AG08395 (cell line): ENCODE data around the gene MAPK4.
"Not testable (repeated sequence)": the region's sequence is repeated elsewhere in the genome, so short reads cannot be mapped to it uniquely, and the experiment has no call there.

Experiments
- DNase-seq: peaks from one replicate; pipeline ENCODE4 v3.0.0; 2012; ENCODE audit warnings: mixed read lengths, low spot score

Gene MAPK4

DNA sequence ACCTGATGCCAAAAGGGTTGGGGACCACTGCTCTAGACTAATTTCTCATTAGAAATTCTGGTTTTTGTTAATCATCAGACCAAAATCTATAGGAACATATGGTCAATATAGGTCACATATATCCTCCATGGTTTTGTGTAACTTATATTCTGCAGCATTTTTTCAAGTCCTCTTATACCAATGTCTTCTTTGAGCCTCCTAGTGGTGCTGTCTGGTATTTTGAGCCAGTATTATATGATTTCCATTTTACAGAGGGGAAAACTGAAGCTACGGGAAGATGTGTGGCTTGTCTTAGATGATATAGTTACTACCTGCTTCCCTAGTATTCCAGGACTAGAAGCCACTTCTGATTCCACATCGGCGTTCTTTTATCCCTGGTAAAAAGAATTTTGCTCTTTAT, 13.8 kb downstream of the MAPK4 start:
- no peak for DNase-seq

DNA sequence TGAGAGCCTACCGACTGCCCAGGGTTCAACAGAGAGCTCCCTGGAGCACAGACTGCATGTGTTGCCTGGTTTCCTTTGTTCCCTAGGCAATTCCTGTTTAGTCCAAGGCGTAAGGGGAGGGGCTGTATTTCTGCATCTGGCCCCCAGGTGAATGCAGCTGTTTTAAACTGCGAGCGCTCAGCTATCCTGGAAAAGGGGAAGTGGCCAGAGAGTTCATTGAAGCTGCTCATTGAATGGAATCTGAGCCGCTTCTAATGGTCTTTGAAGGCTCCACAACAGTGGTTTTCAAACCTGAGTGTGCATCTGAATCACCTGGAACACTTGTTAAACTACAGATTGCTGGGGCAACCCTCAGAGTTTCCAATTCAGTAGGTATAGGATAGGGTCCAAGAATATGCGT, 18.1 kb downstream of the MAPK4 start:
- DNase-seq = no peak

DNA sequence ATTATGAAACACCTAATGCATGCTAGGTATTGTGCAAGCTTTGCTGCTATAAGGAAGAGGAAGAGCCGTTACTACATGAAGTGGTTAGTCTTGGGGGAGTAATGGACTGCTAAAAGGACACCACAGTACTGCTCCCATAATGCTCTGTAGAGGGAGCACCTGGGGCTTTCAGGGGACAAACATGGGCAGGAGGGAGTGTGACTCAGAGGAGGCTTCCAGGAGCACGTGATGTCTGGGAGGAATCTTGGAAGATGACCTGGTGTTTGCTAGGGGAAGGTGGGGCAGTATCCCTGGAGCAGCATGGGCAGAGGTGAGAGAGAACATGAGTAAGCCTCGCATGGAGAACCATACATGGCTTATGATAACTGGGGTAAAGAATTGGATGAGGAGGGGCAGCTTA, 18.8 kb downstream of the MAPK4 start:
- DNase-seq = no peak

DNA sequence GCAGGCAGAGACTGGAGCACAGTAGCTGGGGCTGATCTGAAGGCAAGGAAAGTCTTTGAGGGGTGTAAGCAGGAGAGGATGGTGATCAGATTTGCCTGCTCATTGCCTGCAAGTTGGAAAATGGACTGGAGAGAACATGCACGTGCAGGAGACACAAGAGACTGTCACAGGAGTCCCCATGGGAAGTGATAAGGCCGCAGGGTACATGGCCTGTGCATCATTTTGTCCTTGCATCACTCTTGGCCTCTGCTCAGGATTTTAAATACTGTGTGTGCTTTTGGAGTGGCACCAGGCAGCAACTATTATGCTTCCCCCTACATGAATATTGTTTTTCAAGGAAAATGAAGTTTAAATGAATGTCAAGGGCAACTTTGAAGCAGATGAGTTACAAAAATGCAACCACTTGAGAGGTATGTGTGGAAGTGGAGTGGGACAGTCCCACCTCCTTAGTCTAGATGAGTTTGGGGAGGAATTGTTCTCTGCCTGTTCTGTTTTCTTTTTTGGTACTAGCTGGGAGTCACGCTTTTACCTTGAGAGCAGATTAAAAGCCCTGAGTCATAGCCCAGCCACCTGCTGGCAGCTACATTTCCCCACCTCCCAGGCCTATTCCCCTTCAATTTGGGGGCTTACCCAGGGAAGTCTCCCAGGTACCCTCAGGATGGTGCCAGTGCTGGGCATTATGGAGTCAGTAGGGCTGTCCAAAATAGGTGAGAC, 19.3 kb downstream of the MAPK4 start:
- no peak for DNase-seq

DNA sequence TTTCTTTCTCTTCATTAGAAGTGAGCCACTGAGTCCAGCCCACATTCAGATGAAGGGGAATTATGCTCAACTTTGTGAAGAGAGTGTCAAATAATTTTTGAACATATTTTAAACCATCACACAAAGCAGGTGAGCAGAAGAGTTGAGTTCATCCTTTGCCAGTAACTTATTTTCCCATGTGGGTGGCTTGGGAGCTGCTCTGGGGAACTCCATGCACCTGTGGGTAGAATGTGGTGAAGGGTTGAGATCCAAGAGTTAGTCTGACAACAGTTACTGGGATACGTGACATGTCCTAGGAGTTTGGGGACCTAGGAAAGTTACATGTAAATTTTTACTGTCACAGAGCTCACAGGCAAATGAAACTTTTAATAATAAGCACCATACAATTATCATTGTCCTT, 21.6 kb downstream of the MAPK4 start:
- DNase-seq = no peak

DNA sequence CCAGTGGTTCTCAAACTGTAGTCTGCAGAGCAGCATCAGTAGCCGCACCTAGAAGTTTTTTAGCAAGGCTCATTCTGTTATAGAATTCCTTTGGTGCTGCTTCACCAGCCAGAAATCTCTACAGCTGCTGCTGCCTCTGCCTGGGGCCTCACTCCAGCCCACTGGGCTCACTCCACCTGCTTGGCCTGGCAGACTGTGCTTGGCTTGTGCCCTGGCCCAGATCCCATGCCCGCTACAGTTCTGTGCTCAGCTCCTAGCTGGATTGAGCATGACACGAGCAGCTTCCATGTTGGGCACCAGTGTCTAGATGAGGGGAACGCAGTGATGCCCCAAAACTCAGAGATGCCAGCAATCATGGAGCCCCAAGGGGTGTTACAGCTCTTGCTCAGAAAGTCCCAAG, 22.6 kb downstream of the MAPK4 start:
- no peak for DNase-seq

DNA sequence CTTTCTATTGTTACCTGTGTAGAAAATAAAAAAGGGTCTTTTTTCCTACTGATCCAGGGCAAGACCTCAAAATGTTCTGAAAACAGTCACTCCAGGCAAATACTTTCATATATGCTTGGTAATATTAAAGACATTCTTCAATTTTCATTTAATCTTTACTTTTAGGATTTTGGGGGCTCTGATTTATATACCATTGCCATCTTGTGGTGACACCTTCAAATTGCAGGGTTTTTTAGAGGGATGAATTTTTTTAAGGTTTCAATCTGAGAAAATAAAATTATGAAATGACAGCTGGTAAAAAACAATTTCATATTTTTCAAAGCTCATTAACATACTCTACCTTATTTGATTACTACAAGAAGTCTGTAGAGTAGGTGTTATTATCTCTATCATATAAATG, 26.8 kb downstream of the MAPK4 start:
- no peak for DNase-seq

DNA sequence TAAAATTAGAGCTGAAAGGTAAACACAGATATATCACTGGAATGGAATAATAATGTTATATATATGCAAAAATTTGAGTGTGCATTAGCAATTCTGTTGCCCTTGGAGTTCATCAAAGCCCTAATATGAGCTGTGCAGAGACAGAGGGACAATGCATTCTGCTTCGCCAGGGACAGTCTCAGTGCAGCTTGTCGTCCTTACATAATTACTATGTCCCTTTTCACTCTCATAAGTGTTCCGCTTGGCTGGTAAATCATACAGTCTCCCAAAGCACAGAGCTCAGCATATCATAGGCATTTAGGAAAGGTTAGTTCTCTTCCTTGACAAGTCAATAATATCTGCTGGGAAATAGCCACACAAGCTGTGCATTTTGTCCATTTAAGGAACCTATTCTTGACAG, 30.7 kb downstream of the MAPK4 start:
- DNase-seq = no peak

DNA sequence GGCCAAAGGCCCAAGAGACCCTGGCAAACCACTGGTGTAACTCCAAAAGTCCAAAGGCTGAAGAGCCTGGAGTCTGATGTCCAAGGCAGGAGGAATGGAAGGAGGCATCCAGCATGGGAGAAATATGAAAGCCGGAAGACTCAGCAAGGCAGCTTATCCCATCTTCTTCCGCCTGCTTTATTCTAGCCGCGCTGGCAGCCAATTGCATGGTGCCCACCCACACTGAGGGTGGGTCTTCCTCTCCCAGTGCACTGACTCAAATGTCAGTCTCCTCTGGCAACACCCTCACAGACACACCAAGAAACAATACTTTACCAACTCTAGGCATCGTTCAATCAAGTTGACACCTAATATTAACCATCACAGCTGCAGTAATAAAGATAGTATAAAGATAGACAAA, 34.1 kb downstream of the MAPK4 start:
- no peak for DNase-seq

DNA sequence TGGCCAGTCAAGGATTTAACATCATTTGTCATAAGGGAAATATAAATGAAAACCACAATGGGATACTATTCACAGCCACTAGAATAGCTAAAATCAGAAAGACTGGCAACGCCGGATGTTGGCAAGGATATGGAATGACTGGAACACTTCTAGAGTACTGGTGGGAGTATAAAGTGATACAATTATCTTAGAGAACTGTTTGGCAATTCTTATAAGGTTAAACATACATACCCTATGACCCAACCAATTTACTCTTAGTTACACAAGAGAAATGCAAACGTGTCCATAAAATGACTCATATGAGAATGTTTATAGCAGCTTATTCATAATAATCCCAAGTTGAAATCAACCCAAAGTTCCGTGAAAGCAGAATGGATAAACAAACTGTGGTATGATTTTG, 35.1 kb downstream of the MAPK4 start:
- DNase-seq = no peak

DNA sequence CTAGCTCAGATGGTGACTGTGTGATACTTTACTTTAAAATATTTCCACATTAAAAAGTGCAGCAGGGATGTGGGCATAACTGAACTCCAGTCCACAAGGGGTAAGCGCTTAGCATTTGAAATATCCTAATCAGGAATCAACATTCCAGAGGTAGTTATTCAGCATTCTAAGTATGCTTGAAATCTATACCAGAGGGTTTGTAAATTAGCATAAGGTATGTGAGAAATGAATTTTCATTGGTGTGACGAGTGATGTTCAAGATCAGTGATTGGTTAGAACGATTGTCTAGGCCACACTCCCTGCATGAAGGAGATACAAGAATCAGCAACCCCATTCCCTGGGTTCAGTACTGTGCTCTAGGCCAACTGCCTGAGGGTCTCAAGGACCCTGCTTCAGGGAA, 42.6 kb downstream of the MAPK4 start:
- no peak for DNase-seq

DNA sequence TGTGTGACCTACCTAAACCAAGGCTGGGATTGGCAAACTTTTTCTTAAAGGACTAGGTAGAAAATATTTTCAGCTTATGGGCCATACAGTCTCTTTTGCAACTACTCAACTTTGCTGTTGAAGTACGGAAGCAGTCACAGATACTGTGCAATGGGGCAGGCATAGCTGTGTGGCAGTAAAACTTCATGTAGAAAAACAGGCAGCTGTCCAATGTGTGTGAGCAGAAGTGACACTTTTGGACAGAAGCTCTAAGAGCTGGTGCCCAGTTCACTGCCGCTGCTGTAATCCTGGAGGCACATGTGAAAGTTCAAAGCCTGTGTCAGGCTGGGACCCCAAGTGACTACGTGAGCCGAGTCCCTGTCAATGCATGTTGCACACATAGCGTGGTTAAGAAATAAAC, 46.7 kb downstream of the MAPK4 start:
- no peak for DNase-seq

DNA sequence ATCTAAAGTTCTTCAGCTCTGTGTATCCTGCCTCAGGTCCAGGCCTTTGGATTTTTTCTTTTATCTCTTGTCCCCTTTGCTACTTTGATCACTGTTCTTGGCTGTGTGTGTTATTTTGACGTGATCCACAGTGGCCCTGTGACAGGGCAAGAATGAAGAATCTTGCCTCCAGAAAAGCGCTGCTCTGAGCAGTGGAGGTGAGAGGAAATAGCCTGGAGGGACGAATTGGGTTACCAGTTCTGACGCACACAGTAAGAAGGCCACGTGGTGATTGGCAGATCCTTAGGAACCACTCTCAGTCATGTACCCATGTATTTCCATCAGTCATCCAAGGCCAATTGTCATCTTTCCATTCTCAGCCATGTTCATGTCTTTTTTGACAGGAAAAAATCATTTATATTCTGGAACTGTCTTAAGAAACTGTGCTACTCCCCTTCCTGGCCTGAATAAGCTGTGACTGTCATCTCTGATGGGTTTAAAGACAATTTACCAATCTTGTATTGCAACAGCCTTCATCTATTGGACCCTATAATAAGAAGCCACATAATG, 47.6 kb downstream of the MAPK4 start:
- DNase-seq = no peak

DNA sequence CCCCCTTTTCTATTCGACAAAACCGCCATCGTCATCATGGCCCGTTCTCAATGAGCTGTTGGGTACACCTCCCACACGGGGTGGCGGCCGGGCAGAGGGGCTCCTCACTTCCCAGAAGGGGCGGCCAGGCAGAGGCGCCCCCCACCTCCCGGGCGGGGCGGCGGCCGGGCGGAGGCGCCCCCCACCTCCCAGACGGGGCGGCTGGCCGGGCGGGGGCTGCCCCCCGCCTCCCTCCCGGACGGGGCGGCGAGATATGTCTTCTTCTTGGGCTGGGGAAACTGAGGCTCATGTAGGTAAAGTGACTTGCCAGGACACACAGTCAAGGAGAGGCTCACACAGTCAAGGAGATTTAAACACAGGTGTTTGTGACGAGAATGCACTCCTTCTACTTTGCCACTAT, 49.3 kb downstream of the MAPK4 start:
- not testable (repeated sequence) for DNase-seq

DNA sequence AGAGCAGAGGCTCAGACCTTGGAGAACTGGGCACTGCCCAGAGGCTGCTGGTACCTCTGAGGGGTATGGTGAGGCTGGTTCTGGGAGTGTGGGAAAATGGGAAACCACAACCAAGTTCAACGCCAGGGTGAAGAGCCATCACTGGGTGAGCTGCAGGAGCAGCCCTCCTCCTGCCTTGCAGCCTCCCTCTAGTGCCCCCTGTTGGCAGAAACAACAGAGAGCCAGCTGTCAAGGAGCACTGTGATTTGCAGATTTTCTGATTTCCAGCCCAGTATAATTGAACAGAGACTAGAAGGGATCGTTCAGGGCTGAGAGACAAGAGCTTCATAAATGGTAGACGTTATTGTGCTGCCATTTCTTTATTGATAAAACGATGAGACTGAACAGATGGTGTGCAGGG, 50.5 kb downstream of the MAPK4 start:
- no peak for DNase-seq

DNA sequence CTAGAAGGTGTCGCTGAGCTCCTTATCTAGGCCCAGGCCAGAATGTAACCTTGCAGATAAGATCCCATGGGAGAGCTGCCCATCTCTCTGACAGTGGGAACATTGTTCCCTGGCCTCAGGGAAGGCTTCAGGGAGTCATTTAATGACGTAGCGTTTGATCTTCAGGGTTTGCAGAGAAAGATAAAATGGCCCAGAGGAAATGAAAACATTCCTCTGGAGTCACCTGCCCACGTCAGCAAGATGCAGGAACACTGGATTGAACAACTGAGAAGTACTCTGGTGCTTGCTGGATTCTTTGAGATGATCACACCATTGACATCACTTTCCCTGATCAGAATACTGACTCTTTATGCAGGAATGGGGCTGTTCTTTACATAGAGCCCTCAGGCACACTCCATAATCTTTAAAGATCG, 51.6 kb downstream of the MAPK4 start:
- DNase-seq = no peak

DNA sequence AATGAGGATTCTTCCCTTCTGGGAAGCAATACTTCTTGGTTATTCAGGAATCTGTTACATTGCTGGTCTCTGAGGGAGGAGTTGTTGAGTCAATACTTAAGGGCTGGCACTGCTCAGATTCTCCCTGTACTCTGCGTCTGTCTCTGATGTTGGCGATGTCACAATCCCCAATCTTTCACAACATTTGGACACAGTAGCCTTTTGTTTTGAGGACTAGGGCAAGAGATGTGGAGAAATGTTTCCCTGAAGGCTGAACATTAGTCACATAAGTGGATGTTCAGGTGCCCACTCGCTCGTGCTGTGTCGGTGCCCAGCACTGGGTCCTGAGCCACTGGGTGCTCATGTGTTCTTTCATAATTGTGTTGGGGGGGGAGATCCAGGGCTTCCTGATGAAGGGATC, 55.0 kb downstream of the MAPK4 start:
- no peak for DNase-seq

DNA sequence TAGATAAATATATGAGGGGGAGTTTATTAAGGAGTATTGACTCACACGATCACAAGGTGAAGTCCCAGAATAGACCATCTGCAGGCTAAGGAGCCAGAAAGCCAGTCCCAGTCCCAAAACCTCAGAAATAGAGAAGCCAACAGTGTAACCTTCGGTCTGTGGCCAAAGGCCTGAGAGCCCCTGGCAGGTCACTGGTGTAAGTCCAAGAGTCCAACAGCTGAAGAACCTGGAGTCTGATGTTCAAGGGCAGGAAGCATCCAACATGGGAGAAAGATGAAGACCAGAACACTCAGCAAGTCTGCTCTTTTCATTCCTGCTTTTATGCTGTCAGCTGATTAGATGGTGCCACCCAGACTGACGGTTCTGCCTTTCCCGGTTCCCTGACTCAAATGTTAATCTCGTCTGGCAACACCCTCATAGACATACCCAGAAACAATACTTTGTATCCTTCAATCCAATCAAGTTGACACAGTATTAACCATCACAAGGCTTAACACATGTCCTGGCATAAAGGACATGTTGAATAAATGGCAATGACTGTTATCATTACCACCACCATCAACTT, 56.7 kb downstream of the MAPK4 start:
- DNase-seq = no peak

DNA sequence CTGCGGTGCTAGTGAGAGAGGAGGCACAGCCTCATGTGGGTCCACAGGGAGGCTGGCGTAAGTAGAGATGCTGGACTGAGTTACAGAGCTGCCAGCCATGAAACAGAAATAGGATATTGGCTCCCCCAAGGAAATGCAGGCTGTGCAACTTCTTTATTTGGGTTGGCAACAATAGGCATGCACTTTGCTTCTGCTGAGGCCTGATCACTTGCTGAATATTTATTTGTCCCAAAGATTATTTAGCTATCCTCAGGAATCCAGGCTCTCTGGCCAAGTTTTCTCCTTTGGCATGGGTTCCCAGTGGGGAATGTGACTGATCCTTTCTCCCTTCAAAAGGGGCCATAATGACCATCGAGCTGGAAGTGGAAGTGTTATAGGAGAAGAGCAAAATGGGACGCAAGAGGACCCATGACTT, 60.0 kb downstream of the MAPK4 start:
- no peak for DNase-seq

DNA sequence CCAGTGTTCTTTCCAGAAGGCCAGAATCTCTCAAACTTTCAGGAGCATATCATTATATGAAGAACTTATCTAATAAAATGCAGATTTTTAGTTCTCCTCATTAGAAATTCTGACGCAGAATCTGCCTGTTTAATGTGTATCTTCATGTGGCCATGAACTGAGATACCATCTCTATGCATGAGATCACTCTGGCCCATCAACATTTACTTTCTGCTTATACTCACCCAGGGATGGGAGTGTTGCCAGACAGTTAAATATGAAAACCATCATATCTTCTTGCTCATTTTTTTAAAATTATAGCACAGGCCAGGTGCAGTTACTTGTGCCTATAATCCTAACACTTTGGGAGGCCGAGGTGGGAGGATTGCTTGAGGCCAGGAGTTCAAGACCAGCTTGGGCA, 60.4 kb downstream of the MAPK4 start:
- no peak for DNase-seq

DNA sequence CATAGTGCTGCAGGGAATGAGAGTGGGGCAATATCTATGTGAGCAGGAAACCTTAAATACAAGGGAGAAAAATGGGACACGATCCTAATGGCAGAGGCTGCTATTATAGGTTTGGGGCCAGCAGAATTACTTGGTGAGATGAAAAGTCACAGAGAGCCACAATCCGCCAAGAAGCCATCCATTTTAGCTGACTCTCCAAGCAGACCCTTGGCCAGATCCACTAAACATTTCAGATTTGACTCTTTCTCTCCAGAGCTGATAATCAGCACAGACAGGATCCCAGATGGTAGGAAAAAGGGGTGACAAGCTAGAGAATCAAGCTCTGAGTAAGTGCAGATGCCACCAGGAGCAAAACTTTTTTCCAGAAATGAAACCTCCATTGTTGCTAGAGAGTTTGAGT, 61.5 kb downstream of the MAPK4 start:
- no peak for DNase-seq

DNA sequence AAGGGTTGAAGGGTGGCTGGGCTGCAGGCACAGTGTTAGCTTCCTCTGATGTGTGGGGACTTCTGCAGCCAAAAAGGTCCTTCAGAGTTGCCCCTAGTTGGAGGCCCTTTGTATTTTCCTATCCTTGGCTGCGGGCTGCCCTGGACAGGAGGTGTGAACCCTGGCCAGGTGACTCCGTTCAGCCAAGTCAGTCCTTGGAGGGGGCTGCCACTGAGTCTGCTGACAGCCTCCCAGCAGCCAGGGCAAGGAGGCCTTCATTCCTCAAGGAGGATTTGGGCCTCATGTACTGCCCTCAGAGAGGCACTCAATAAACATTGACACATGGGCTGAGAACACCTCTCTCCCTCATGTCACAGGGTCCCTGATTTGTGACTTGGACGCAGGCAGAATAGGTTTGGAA, 62.4 kb downstream of the MAPK4 start:
- no peak for DNase-seq

DNA sequence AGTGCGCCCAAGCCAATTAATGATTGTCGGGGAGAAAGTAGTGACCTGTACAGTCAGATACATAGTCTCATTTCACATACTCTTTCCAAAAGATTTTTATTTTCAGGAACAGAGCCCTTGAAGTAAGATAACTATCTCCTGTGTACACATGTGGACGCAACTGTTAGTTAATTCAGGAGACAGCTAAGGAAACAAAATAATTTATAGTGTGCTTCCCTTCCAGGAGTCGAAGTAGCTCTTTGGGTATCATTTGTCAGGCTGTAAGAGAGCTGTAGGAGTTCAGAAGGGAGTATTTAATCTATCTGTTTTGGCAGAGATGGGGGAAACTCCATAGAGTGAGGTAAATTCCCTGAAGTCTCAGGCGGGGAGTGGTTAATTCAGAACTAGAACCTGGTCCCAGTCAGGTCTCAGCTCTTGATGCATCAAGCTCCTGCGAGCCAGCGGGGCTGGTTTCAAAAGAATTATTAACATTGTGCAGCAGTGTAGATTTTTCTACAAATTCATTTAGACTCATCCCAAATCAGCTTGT, 63.0 kb downstream of the MAPK4 start:
- no peak for DNase-seq
